Dedifferentiated amniotic fluid mesenchymal stem cell (primary cell): ENCODE data around the gene ACAD11.
"Not testable (repeated sequence)": the region's sequence is repeated elsewhere in the genome, so short reads cannot be mapped to it uniquely, and the experiment has no call there.

Source experiments
- DNase-seq: peaks from one replicate; pipeline ENCODE4 v3.0.0-alpha.2; 2016; ENCODE audit errors: extremely low spot score

ACAD11 gene

DNA sequence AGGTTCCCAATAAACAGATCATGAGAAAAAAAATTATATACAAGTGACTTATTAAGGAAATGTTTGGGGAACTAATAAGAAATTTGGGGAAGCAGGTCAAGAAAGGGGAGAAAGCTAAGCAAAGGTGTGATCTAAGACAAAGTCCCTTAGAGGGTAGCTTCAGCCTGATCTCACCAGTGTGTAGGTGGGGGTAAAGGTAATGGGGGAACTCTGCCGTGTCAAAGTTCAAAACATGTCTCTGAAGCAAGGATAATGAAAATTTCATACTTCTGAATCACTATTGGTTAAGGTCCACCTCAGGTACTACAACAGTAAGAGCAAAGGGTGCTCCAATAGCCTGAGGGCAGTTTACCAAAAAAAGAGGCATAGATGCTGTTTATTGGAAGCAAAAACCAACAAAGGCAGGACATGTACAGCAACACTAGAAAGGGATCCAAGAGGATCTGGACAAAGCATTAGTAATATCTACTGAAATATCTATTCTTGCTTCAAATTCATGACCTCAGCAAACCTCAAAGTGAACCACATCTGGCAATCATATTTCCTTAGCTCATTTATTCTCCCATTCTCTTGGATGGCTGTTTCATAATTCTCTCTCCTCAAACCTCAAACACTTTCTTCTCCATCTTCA is 6.9 kb downstream of the ACAD11 start:
- no peak for DNase-seq

DNA sequence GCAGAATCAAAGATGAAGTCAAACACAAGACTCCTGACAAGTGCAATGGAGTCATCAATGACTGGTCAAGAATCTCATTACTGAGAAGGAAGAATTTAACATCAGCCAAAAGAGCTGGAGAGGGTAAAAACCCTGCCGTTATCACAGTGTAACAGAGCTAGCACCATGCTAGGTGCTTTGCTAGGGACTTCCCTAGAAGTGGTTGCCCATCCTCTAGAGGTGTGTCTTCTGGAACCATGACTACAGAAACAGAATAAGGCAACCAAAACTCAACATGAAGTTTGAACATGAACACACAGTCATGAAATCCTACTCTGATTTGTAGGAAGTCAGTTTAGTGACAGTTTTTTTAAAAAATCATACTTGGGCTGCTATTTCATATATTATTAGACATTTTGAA is 9.5 kb downstream of the ACAD11 start:
- DNase-seq = no peak

DNA sequence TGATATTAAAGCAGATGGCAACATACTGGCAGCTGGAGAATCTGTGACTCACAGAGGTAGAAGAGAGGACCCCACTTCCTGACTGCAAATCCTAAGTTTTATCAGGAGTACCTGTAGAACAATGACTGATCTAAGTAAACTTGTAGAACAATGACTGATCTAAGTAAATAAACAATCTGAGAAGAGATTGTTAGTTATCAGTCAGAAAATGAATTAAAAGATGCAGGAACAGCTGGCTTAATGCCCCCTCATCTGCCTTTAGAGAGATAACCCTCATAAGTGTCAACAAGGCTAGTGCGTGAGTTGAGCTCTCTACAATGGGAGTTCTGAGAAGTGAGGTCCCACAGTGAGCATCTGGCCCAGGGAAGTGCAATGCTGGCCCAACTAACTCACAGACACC is 14.6 kb downstream of the ACAD11 start:
- no peak for DNase-seq

DNA sequence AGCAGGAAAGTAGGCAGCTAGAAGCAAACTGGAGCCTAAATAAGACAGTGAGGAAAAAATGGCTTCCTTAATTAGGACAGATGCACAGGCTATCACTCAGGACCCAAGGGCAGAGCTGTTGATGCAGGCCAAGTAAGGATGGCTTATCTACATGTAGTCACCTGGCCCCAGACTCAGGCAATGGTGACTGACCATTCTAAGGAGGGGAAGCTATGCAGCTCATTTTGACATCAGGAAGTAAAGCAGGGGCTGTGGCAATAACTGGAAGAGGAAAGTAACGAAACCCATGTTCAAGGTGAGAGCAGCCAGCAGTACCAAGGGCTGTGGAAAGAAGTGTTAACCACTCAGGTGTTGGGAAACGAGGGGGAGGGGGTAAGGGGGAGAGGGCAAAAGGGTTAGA is 16.2 kb downstream of the ACAD11 start:
- no peak for DNase-seq

DNA sequence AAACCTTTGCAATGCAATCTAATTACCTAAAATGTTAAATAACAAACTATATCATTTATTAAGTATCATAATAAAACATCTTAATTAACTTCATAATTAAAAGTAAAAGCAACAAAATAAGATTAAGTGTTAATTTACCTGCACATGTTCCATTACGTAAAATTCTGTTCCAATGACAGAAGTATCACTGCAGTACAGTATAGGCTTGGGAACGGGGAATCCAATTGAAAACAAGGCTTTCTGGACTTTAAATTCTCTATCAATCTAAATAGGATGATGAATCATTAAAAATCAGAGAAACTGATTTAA is 17.1 kb downstream of the ACAD11 start:
- no peak for DNase-seq

DNA sequence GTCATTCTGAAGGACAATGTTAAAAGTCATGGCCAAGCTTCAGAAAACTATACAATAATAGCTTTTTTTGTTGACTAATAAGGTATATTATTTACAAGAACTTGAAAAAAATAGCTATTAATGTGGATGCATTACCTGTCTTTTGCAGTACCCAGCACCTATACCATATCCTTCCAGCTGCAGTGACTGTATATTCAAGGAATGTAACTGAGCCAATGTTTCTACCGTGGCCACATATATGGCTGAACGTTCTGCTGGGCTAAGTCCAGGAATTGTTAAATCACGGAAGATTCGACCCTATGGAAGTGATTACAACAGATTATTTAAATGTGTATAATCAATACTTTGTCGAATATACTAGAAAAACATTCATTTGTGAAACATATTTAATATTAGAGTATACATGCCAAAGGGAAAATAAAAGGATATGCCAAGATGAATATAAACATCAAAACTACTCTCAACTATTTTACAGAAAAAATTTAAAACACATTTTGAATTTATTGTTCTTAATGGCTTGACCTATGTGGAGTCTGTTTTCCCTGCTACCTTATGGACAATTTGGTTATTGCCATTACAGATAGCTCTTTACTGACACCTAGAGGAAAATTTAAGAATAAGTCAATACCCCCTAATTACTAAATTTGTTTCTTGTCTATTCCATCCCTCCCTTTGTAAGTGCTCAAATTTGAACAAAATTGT is 17.6 kb downstream of the ACAD11 start:
- DNase-seq = peak; percentile 78

DNA sequence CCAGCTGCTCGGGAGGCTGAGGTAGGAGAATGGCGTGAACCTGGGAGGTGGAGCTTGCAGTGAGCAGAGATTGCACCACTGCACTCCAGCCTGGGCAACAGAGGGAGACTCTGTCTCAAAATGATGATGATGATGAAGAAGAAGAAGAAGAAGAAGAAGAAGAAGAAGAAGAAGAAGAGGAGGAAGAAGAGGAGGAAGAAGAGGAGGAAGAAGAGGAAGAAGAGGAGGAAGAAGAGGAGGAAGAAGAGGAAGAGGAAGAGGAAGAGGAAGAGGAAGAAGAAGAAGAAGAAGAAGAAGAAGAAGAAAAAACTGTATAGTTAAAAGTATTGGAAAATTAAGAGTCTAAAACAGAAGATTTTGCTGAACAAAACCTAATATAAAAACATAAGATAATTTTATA is 18.2 kb downstream of the ACAD11 start:
- DNase-seq = not testable (repeated sequence)

DNA sequence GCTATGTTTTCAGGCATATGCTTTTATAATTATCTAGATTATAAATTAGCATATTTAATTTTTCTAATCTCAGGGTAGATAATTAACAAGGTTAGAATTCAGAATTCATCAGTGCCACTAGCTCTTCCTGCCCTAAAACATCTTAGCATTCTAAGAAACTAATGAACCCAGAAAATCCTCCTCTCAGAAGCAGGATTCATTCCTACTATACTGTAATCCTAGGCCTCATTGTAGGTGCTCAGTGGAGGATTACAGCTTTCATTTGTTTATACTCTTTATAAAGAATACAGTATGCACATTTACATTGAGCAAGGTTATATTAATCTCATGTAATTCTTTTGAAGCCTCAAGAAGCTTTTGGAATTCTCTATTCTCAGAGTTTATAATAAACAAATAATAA is 20.9 kb downstream of the ACAD11 start:
- DNase-seq = no peak

DNA sequence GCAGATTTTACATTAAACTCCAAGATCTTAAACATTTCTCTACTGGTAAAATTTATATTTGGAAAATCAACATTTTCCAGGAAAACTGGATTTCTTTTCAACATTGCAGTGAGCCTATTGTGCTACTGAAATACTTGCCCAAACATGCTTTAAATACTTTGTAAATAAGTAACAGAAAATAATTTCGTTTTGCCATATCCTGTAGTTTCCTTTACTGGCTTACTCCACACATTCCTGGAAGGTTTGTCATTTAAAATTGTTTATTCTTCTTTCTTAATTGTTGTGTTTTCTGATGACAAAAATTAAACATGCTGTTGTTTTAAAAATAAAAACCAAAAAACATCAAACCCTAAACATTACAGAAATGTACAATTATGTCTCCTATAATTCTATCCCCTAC is 22.0 kb downstream of the ACAD11 start:
- DNase-seq = peak; percentile 49

DNA sequence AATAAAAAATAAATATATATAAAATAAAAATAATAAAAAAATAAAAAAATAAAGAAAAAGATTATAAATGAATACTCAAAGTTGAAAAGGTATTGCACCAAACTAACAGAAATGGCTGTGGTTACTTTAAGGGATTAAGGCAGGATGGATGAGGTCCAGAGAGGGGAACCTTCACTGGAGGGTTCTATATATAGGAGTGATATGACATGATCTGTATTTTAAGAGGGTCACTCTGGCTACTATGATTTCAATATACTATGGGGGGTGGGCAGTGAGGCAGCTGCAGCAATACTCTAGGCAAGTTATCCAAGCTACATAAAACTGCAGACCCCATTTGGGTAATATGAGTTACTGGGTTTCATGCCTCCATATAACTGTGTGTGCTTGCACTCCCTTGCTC is 24.6 kb downstream of the ACAD11 start:
- no peak for DNase-seq

DNA sequence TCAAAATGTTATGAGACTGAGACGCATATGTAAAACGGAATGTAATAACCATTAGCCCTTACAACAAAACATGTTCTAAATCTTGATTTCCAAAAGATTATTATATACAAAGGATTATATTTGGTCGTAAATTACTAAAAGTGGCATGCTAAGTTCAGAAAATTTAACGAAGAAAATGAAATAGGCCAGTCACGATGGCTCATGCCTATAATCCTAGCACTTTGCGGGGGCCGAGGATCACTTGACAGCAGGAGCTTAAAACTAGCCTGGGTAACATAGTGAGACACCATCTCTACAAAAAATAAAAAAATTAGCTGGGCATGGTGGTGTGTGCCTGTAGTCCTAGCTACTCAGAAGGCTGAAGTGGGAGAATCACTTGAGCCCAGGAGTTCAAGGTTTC is 29.0 kb downstream of the ACAD11 start:
- DNase-seq = no peak

DNA sequence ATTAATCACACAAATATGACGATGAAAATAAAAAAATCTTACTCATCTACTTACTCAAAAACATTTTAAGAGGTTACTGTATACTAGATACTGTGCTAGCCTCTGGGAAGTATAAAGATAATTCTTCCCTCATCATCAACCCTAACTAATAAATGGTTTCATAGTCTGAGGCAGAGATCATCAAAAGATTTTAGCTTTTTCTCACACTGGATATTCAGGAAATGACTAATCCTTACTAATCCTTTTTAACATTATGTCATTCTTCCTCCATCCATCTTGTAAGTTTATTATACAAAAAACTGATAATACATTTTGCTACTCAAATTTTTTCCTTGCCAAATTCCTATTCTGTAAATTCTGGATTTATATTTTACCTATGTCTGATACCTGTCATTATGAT is 29.7 kb downstream of the ACAD11 start:
- no peak for DNase-seq

DNA sequence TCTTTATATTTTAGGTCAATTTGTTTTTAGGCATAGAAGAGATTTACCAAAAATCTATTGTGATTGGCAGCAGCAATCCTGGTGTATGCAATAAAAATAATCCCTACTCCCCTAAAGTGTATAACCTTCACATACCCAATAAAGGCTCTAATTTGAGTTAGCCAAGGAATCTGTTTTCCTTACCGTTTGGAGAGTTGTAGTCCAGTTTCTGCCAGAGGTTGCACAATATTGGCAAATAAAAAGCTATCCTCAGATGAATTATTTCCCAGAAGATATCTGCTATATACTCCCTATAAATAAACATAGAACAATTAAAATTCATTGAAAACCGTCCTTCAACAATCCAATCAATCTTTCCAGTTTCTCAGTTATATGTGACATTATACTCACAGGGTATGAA is 31.5 kb downstream of the ACAD11 start:
- no peak for DNase-seq

DNA sequence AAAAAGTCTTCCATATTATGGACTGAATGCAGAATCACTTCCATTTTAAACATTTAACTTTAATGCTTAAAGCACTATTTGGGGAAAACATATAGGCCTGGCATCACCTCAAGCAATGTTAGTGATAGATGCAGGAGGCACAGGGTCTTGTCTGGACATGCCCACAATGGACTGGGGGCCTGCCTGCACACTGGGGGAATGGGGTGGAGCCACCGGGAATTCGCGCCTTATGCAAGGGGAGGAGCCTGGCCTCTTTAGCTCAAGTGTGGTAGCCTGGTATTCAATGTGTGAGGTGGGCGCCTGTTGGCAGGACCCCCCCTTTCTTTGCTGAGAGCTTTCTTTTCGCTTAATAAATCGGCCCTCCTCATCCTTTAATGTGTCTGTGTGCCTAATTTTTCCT is 32.7 kb downstream of the ACAD11 start:
- DNase-seq = no peak

DNA sequence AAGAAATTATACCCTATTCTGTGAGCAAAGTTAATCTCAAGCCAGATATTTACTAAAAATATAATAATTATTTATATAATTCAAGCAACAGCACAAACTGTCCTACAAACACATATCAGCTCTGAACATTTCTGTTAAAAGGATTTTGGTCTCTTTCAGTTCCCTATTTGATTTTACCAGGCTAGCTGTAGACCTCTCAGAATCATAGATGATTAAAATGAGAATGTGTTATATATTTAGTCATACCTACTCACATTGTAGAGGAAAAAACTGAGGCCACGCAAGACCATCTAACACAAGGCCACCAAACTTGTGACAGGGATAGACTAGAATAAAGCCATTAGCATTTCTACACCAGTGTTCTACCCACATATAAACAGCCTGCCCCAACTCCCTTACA is 34.0 kb downstream of the ACAD11 start:
- no peak for DNase-seq

DNA sequence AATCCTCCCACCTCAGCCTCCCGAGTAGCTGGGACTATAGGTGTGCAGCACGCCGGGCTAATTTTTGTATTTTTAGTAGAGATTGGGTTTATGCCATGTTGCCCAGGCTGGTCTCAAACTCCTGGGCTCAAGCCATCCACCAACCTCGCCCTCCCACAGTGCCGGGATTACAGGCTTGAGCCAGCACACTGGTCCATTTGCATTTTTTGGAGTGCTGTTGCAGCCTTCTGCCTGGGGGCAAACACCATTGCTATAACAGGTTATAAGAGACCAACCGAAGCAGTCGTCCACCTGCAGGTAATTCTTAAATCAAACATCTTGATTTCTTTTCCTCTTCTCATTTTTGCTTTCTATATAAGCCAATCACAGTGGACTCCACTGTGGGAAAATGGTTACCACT is 34.8 kb downstream of the ACAD11 start:
- DNase-seq = no peak

DNA sequence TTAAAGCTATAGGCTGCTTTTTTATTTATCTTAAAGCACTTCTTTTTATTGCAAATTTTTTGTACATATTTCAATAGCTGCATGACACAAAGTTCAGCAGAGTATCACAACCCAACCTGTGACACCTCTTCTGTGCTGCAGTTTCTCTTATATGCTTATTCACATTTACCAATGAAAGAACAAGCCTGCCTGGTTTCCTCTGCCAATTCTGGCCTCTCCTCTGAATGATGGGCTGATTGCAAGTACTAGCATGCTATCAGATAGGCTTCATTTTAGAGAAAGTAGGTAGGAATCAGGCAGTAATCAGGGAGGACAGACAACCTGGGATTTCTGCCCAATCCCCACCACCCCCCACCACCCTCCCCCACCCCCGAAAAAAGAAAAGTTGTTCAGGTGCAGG is 36.0 kb downstream of the ACAD11 start:
- DNase-seq = no peak

DNA sequence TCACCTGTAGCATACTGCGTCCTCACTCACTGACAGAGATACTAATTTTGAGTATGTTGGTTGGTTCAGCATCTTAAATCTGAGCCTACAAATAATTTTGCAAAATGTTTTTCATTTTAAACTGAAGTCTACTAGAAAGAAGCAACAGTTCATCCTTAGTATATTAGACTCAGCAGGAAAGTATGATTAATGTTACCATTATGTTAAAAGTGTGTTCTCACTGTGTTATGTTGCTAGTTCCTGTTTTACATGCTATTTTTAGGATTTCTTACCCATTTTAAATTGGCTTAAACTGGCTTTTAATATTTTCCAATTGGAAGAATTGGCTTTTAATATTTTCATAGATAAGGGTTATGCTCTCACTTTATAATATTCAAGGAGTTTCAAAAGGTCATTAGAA is 36.8 kb downstream of the ACAD11 start:
- DNase-seq = no peak

DNA sequence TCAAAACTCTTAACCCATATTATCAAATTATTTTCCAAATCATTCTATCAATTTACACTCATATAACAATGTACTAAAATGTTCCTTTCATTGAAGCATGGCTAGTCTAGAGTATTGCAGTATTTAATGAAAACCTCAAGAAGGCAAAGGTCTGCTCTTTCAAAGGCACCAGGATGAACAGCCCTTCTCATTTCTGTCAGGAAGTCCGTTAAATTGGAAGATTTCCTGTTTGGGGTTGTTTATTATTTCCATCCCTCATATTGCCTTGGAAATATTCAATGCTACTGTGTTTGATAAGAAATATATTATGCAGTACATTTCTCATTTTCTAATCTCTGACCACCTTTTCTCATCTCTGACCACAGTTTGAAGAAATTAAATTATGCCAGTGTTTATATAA is 37.5 kb downstream of the ACAD11 start:
- DNase-seq = no peak

DNA sequence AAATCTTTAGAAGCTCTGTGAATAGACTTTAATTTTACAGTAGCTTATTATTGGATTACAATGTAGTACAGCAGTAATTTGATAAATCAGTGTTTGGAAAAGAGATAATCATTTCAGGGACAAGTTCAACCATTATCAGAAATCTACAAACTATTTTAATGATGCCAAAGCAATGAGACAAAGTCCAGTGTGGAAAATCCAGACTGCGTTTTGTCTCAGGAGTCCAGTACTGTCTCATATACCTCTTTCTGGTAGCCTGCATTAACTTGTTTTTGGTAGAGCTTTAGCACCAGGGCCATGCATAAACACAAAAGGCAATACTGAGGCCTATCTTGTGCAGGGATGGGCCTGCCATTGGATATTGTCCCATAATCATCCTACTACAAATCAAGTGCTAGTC is 42.8 kb downstream of the ACAD11 start:
- no peak for DNase-seq

DNA sequence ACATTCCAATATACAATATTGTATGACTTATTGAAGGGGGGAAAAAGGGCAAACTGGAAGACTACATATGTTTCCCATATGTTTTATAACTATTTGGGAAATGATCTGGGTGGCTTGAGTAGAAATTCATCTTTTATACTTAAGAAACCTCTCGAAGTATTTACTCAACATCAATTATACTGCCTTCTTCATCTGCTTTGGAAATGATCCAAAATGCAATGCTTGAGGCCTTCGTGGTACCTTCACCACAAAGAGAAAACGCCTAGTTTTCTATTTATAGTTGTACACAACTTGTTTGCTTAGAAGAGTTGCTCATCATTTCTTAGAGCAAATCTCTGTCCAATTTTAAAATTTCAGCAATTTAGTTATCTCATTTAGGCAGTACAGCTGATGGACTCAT is 43.7 kb downstream of the ACAD11 start:
- no peak for DNase-seq

DNA sequence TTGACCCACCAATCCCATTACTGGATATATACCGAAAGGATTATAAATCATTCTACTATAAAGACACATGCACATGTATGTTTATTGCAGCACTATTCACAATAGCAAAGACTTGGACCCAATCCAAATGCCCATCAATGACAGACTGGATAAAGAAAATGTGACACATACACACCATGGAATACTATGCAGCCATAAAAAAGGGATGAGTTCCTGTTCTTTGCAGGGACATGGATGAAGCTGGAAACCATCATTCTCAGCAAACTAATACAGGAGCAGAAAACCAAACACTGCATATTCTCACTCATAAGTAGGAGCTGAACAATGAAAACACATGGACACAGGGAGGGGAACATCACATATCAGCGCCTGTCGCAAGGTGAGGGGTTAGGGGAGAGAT is 44.3 kb downstream of the ACAD11 start:
- not testable (repeated sequence) for DNase-seq

DNA sequence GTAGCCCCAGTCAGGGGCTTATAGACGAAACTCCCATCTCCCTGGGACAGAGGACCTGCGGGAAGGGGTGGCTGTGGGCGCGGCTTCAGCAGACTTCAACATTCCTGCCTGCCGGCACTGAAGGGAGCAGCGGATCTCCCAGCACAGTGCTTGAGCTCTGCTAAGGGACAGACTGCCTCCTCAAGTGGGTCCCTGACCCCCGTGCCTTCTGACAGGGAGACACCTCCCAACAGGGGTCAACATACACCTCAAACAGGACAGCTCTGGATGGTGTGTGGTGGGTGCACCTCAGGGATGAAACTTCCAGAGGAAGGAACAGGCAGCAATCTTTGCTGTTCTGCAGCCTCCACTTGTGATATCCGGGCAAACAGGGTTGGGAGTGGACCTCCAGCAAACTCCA is 53.0 kb downstream of the ACAD11 start:
- DNase-seq = not testable (repeated sequence)

DNA sequence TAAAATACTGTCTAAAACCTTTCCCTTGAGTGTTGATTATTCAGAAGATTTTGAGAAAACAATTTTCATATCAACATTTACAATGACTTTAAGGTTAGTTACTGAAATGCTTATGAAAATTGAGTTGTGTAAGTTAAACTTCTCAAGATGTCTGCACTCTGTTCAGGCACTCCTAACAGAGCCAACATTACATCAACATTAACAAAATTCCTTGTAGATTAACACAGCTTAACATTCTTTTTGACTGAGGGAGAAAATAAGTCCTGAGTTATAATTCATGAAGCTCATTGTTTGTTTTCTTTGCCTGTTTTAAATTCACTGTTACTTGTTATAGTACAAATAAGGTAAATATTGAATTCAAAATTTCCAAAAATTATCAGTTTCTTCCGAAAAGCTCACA is 53.5 kb downstream of the ACAD11 start:
- peak; percentile 67 for DNase-seq
